Hematopoietic multipotent progenitor cell treated with erythropoietin and hydrocortisone succinate and interleukin-3 and kit ligand, for 17 days (in vitro differentiated cells): Measurements from ENCODE around the gene SDK1.
"Not testable (repeated sequence)": the region's sequence is repeated elsewhere in the genome, so short reads cannot be mapped to it uniquely, and the experiment has no call there.

ENCODE experiments used
- DNase-seq: peaks from one replicate; pipeline ENCODE4 v3.0.0-alpha.2; 2015; ENCODE audit warnings: low spot score

The SDK1 gene

GRCh38 chr7:3538041-3538440 is 237.0 kb downstream of the SDK1 start:
- no peak for DNase-seq

DNA sequence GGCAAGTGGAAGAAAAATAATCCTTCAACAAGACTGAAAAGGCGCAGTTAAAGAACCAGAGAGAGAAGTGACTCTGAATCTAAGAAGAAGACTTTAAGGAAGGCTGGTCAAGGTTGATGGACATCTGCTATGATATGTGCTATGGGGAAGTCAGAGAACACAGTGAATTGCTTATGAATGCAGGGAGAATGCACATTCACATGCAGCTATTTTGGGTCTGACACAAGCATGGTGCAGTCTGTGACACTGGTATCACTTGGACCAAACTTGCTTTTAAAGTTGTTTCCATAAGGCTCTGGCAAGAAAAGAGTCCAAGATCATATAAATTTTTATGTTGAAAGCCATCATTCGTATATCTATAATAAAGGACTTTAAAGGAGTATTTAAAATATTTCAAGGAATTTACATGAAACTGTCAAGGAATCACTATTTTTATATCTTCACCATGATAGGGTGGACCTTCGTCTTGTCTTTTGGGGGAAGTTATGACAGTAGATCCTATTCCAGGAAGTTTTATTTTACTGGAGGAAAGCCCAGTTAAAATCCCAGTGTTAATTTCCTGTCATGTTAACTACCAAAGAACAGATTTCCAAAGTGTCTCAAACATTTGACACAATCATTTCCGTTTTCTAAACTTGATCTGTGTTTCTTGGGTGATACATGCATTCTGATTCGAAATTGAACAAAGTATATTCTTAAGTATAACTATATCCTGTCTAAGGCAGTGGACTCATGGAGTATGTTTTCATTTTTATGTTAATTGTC is 239.6 kb downstream of the SDK1 start:
- no peak for DNase-seq

DNA sequence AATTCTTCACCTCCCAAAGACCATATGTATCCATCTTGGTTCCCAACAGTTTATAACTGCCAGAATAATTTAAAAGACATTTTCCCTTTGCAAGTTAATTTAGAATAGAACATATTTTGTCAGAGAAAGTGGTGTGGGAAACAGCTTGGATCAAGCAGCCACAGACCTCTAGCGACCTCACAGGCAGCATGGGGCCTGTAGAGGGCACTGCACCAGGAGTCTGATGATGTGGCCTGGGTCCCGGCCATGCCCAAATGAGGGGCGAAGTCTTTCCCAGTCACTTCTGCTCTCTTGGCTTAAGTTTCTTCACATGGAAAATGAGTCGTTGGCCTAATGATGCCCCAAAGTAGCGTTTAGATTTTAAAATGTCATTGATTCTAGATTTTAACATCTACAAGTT is 243.2 kb downstream of the SDK1 start:
- DNase-seq, result no peak

DNA sequence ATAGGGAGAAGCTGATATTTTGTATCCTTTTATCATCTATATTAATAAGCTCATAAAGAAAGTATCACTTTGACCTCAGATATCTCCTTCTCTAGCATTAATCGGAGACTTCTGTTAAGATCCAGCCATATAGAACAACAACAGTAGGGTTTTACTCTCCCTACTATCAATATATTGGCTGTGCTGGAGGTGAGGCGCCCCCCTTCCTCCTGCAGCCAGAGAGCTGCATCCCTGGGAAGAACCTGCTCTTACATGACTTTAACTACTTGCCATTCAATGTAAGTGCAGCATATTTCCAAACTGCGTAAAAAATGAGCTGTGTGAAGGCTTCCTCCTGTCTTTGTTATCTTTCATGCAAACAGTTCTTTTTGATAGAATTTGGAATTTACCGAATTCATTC is 247.8 kb downstream of the SDK1 start:
- DNase-seq, result no peak

DNA sequence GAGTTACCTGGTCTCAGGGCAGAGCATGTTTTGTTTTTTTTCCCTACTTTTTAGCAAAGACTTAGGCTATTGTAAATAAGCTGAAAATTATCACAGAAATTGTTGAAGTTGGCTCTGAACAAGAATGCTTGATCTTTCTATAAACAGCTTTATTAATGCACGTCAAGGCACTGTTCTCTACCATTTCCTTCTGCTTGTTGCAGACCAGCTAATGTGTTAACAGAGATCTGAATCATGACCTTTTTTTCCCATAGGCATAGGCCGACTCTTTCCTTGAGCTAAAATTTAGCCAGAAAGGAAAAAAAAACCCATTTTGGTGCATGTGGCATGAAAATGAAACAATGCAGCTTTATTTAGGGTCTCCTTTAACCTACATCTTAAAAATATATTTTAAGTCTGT is 248.5 kb downstream of the SDK1 start:
- DNase-seq, result no peak

GRCh38 chr7:3551536-3551935 is 250.5 kb downstream of the SDK1 start:
- no peak for DNase-seq

DNA sequence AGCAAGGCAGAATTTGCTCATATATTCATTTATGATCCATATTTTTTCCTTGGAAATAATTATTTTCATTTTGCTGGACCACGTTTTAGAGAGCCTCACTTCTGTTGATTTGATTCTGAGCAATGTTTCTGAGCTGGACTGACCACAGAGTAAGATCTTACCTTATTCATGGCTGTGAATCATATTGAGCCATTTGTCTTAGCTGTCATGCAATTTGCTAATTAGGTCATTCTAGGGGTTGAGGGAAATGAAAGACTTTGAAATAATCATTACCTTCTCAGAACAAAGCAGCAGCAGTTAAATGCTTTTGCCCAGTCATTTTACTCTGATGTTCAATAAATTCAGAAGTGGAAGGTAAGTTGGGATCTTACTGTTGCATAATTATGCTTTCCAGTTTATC is 251.4 kb downstream of the SDK1 start:
- DNase-seq, result no peak

DNA sequence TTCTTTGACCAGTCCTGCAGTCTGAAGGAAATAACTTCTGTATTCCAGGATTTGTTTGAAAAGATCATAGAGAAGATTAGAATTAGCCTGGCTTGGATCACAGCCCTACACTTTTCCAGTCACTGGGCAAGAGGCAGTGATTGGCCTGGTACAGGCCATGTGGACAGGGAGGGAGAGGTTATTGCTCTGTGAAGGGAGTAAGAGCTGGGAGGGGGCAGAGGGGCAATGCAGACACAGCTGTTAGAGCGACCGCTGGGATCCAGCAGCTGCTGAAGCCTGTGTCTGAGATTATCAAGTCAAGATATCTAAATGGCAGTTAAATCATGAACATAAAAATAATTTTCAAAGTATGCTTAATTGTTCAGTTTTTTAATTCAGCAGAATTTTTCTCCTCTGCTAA is 257.3 kb downstream of the SDK1 start:
- no peak for DNase-seq

- no peak for DNase-seq
Observed at GRCh38 chr7:3559278-3559677, 258.2 kb downstream of the SDK1 start.

DNA sequence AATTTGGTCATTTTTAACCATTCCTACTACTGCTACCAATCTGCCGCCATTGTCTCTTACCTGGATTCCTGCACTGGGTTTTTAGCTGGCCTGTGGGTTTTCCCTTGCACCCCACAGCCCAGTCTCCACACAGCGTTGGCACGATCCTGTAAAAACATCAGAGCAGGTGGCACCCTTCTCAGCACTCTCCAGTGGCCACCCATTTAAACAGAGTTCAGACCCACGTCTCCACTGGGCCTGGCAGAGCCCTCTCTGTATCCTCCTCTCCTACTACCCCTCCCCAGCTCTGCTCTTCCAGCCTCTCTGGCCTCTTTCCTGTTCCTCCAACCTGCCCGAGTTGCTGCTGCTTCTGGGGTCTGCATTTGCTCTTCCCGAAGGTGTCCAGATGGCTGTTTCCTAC is 259.4 kb downstream of the SDK1 start:
- no peak for DNase-seq

GRCh38 chr7:3561932-3562331 is 260.9 kb downstream of the SDK1 start:
- DNase-seq, result no peak

GRCh38 chr7:3564231-3564630 is 263.2 kb downstream of the SDK1 start:
- no peak for DNase-seq

DNA sequence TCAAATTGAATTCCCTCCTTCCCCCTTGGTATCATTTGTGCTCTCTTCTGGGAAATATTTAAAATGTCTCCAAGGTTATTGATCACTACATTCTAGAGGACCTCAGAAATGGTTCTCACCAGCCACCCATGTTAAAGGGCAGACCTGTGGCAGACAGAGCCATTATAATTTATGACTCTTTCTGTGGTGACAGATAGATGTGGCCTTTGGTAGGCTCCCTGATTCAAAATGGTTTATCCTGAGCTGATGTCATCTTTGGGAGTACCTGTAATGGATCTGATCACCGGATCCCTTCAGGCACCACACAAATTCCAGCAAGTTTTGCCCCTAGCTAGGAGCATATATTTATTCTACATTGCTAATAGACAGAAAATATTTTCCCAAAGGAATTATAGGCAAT is 267.5 kb downstream of the SDK1 start:
- DNase-seq, result no peak

- no peak for DNase-seq
Observed at GRCh38 chr7:3569643-3570042, 268.6 kb downstream of the SDK1 start.

- no peak for DNase-seq
Observed at GRCh38 chr7:3573151-3573550, 272.1 kb downstream of the SDK1 start.

DNA sequence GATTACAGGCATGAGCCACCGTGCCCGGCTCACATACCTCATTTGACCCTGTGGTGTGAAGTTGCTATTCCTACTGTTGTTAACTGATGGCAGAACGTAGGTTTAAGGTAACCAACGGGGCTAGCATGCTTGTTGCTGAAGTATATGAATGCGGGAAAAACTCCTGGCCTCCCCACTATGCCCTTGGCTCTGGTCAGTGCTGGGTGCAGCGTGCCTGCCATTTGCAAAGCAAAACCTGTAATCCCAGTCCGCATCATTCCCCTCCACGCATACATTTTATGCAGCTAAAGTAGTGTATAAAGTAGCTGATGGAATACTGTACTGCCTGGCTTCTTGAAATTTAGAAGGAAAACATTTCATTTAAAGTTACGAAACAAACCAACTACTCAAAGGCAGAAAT is 273.3 kb downstream of the SDK1 start:
- no peak for DNase-seq

- no peak for DNase-seq
Observed at GRCh38 chr7:3575753-3576531, 274.9 kb downstream of the SDK1 start.

- no peak for DNase-seq
Observed at GRCh38 chr7:3578399-3578798, 277.3 kb downstream of the SDK1 start.

GRCh38 chr7:3579638-3580219 is 278.7 kb downstream of the SDK1 start:
- DNase-seq, result no peak

DNA sequence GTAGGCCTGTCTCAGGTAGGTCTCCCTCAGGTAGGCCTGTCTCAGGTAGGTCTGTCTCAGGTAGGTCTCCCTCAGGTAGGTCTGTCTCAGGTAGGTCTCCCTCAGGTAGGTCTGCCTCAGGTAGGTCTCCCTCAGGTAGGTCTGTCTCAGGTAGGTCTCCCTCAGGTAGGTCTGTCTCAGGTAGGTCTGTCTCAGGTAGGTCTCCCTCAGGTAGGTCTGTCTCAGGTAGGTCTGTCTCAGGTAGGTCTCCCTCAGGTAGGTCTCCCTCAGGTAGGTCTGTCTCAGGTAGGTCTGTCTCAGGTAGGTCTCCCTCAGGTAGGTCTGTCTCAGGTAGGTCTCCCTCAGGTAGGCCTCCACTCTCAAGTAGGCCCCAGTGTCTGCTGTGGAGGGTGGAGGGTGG is 281.1 kb downstream of the SDK1 start:
- not testable (repeated sequence) for DNase-seq

DNA sequence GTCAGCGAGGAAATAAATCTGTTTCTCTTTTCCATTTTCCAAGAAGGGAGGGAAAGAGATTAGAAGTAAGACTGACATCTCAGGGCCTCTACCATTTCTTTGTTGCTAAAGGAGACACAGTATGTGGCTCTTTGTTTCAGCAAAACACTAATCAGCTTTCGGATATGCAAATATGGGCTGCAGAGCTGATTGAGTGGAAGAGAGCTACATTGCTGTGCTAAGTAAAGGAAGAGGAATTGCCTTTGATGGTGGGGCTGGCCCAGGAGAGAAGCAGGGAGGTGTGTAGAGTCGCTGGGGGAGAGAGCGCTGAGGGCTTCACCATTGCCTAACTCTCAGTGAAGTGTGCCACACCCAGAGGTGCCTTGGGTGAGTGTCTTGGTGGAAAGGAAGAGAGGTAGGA is 284.8 kb downstream of the SDK1 start:
- DNase-seq, result no peak

DNA sequence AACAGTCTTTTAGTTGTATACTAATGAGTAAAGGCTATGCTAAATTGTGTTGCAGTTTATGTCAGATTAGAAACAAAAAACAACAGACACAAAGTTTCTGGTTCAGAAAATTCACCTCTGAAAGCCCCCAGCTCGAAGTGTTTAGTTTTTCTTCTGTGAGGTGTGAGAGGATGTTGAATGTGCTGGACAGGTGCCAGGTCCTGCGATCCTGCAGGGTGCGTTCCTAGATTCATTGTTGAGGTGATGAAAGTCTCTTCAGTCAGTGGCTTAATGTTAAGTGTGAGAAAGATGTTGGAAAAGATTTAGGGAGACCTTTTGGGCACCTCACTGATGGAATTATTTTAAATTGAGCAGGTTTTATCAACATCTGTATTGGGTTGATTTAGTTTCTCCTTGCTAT is 287.3 kb downstream of the SDK1 start:
- no peak for DNase-seq

- no peak for DNase-seq
Observed at GRCh38 chr7:3589752-3590151, 288.7 kb downstream of the SDK1 start.
